H1 (cell line): ENCODE data around the gene PABPN1. TPM values are rescaled to one million over a fixed set of nuclear protein-coding genes. Genes with fewer than 3 reads are reported as not detected.

Experiments
- CTCF ChIA-PET: fragments of 300-600 bp; sonication (Branson Sonifier 250); formaldehyde crosslinking; loops from one replicate; lab custom pipeline; 2021; ENCODE audit not compliant: partially characterized antibody; lab: Charles Lee
- POLR2A ChIA-PET: fragments of 300-600 bp; sonication (Branson Sonifier 250); formaldehyde crosslinking; loops from one replicate; lab custom pipeline; 2021; ENCODE audit warnings: inconsistent platforms; ENCODE audit not compliant: partially characterized antibody; lab: Charles Lee
- DNase-seq, 2 experiments: peaks; one replicate each; pipeline versions ENCODE4 v3.0.0 to v3.0.0-alpha.2; 2010 to 2022; ENCODE audit warnings: low spot score in 2 of 2, low read depth in 1 of 2, mixed read lengths in 1 of 2
- FAIRE-seq: peaks from 2 replicates; lab custom pipeline; 2011; peaks lifted over from hg19 to GRCh38; lab: Jason Lieb, UNC
- H2AFZ ChIP-seq: 2 replicates; pipeline ENCODE4 v1.8.1; 2012; ENCODE audit warnings: low read length, inconsistent platforms
- H2AK5ac ChIP-seq: 2 replicates; pipeline ENCODE4 v1.6.1; 2013; ENCODE audit warnings: low read depth, low read length
- H2BK120ac ChIP-seq: replicated peaks from 2 replicates; pipeline ENCODE3; 2013; ENCODE audit warnings: low read depth, low read length, inconsistent platforms
- H2BK12ac ChIP-seq: 2 replicates; pipeline ENCODE4 v1.6.1; 2013; ENCODE audit warnings: low read depth, low read length
- H2BK15ac ChIP-seq: 2 replicates; pipeline ENCODE4 v1.6.1; 2013; ENCODE audit warnings: low read length
- H2BK20ac ChIP-seq: 2 replicates; pipeline ENCODE4 v1.6.1; 2013; ENCODE audit warnings: low read length
- H2BK5ac ChIP-seq: 2 replicates; pipeline ENCODE4 v1.6.1; 2013; ENCODE audit warnings: low read depth, low read length
- H3K14ac ChIP-seq: 2 replicates; pipeline ENCODE4 v1.6.1; 2013; ENCODE audit warnings: inconsistent platforms; ENCODE audit not compliant: insufficient read length
- H3K18ac ChIP-seq: 2 replicates; pipeline ENCODE4 v1.6.1; 2013; ENCODE audit warnings: low read length; ENCODE audit errors: extremely low read depth
- H3K23ac ChIP-seq: 2 replicates; pipeline ENCODE4 v1.6.1; 2013; ENCODE audit warnings: inconsistent platforms; ENCODE audit not compliant: insufficient read length
- H3K23me2 ChIP-seq: 2 replicates; pipeline ENCODE4 v1.6.1; 2013; ENCODE audit warnings: low read depth, low read length
- H3K27ac ChIP-seq: 2 replicates; pipeline ENCODE4 v1.6.1; 2011; ENCODE audit warnings: low read depth, low read length, inconsistent platforms
- H3K27me3 ChIP-seq, 4 experiments: replicated peaks in 1 of 4; 1 replicate in 1 of 4; 2 replicates in 3 of 4; pipeline versions ENCODE4 v1.6.1 to v1.8.1; 2011 to 2013; ENCODE audit warnings: low read length in 3 of 4, mild to moderate bottlenecking in 3 of 4, inconsistent platforms in 2 of 4, mixed read lengths in 2 of 4, moderate library complexity in 1 of 4; ENCODE audit not compliant: control insufficient read depth in 3 of 4, insufficient read depth in 3 of 4; ENCODE audit errors: extremely low read depth in 1 of 4
- H3K36me3 ChIP-seq, 4 experiments: 2 replicates each; pipeline versions ENCODE4 v1.6.1 to v1.8.1; 2011 to 2013; ENCODE audit warnings: mild to moderate bottlenecking in 4 of 4, low read length in 3 of 4, moderate library complexity in 2 of 4, control low read depth in 1 of 4, inconsistent platforms in 1 of 4; ENCODE audit not compliant: insufficient read depth in 4 of 4, control insufficient read depth in 2 of 4
- H3K4ac ChIP-seq: replicated peaks from 2 replicates; pipeline ENCODE3; 2013; ENCODE audit warnings: low read length, low read depth, mixed read lengths, inconsistent platforms; ENCODE audit not compliant: insufficient read length
- H3K4me1 ChIP-seq, 4 experiments: replicated peaks in 1 of 4; 1 replicate in 1 of 4; 2 replicates in 3 of 4; pipeline versions ENCODE4 v1.6.1 to v1.8.1; 2011 to 2013; ENCODE audit warnings: low read length in 3 of 4, inconsistent platforms in 2 of 4, mixed read lengths in 1 of 4; ENCODE audit not compliant: insufficient read depth in 4 of 4, control insufficient read depth in 3 of 4
- H3K4me2 ChIP-seq, 2 experiments: 2 replicates each; pipeline versions ENCODE4 v1.6.1 to v1.8.1; 2011 to 2013; ENCODE audit warnings: low read depth in 2 of 2, low read length in 2 of 2, control low read depth in 1 of 2, inconsistent platforms in 1 of 2, mild to moderate bottlenecking in 1 of 2; ENCODE audit not compliant: insufficient read depth in 1 of 2
- H3K4me3 ChIP-seq, 4 experiments: fragments of 200-600, 300-600 bp in 1 of 4; sonication (generic), shearing (Covaris generic), sonication (Bioruptor Twin) in 1 of 4; 2 replicates each; pipeline versions ENCODE4 v1.5.1 to v1.8.1; 2011 to 2016; ENCODE audit warnings: low read length in 4 of 4, low read depth in 3 of 4, control low read depth in 2 of 4, inconsistent platforms in 2 of 4, mild to moderate bottlenecking in 2 of 4, mixed read lengths in 1 of 4, moderate library complexity in 1 of 4; ENCODE audit not compliant: insufficient read depth in 2 of 4; ENCODE audit errors: extremely low read depth in 1 of 4
- H3K56ac ChIP-seq: replicated peaks from 2 replicates; pipeline ENCODE3; 2013; ENCODE audit warnings: low read depth, mild to moderate bottlenecking, mixed read lengths, low read length, inconsistent platforms; ENCODE audit not compliant: insufficient read length
- H3K79me1 ChIP-seq: 2 replicates; pipeline ENCODE4 v1.6.1; 2013; ENCODE audit warnings: low read depth, low read length, control low read depth
- H3K79me2 ChIP-seq, 2 experiments: 2 replicates each; pipeline versions ENCODE4 v1.6.1 to v1.8.1; 2012 to 2013; ENCODE audit warnings: low read length in 2 of 2, mild to moderate bottlenecking in 2 of 2, inconsistent platforms in 1 of 2; ENCODE audit not compliant: insufficient read depth in 2 of 2, control insufficient read depth in 1 of 2
- H3K9ac ChIP-seq, 4 experiments: replicated peaks in 1 of 4; 1 replicate in 1 of 4; 2 replicates in 3 of 4; pipeline versions ENCODE4 v1.6.1 to v1.8.1; 2011 to 2013; ENCODE audit warnings: low read depth in 3 of 4, low read length in 3 of 4, control low read depth in 2 of 4, mild to moderate bottlenecking in 2 of 4, moderate library complexity in 2 of 4, inconsistent platforms in 1 of 4; ENCODE audit errors: extremely low read depth in 1 of 4
- H3K9me3 ChIP-seq, 2 experiments: 2 replicates each; pipeline versions ENCODE4 v1.6.1 to v1.8.1; 2012 to 2013; ENCODE audit warnings: mild to moderate bottlenecking in 2 of 2, moderate library complexity in 2 of 2, control low read depth in 1 of 2, inconsistent platforms in 1 of 2, low read depth in 1 of 2, low read length in 1 of 2, mixed read lengths in 1 of 2; ENCODE audit not compliant: insufficient read depth in 2 of 2
- H4K20me1 ChIP-seq, 2 experiments: replicated peaks in 1 of 2; 2 replicates each; pipeline versions ENCODE3 to v1.8.1; 2011 to 2013; ENCODE audit warnings: inconsistent platforms in 2 of 2, low read length in 2 of 2, mild to moderate bottlenecking in 1 of 2; ENCODE audit not compliant: insufficient read depth in 2 of 2, control insufficient read depth in 1 of 2
- H4K5ac ChIP-seq: 2 replicates; pipeline ENCODE4 v1.6.1; 2013; ENCODE audit warnings: low read length, low read depth, mixed read lengths, inconsistent platforms; ENCODE audit not compliant: insufficient read length
- H4K8ac ChIP-seq: 2 replicates; pipeline ENCODE4 v1.8.0; 2013; ENCODE audit warnings: mild to moderate bottlenecking, moderate library complexity, low read length, inconsistent platforms; ENCODE audit not compliant: insufficient read depth; ENCODE audit errors: extremely low read depth
- H4K91ac ChIP-seq: replicated peaks from 2 replicates; pipeline ENCODE3; 2013; ENCODE audit warnings: low read length, mixed read lengths, inconsistent platforms; ENCODE audit not compliant: insufficient read length
- CEBPB ChIP-seq: IDR thresholded peaks from 2 replicates; pipeline ENCODE4 v1.6.1; 2012; ENCODE audit warnings: low read depth, low read length
- EP300 ChIP-seq, 2 experiments: IDR thresholded peaks; 1 replicate in 1 of 2; 2 replicates in 1 of 2; pipeline ENCODE4 v1.6.1; 2011 to 2012; ENCODE audit warnings: low read depth in 2 of 2, low read length in 2 of 2, mild to moderate bottlenecking in 2 of 2, borderline replicate concordance in 1 of 2, inconsistent platforms in 1 of 2, moderate library complexity in 1 of 2
- JUND ChIP-seq: IDR thresholded peaks from 2 replicates; pipeline ENCODE4 v1.6.1; 2011; ENCODE audit warnings: mild to moderate bottlenecking, improper control_type of control experiment, low read length
- RFX5 ChIP-seq: IDR thresholded peaks from 2 replicates; pipeline ENCODE4 v1.6.1; 2011; ENCODE audit warnings: low read depth, low read length, improper control_type of control experiment, borderline replicate concordance
- RXRA ChIP-seq: IDR thresholded peaks from 2 replicates; pipeline ENCODE4 v1.6.1; 2011; ENCODE audit warnings: low read depth, mild to moderate bottlenecking, low read length, moderate library complexity; ENCODE audit not compliant: insufficient read depth
- SP1 ChIP-seq: IDR thresholded peaks from 2 replicates; pipeline ENCODE4 v1.6.1; 2011; ENCODE audit warnings: low read depth, low read length
- SP2 ChIP-seq: IDR thresholded peaks from 2 replicates; pipeline ENCODE4 v1.6.1; 2012; ENCODE audit warnings: mild to moderate bottlenecking, low read length, inconsistent platforms
- WGBS, 2 experiments: shearing (Covaris generic) in 1 of 2; methylation state at CpG; one replicate each; pipeline versions ENCODE4 v1.1.6 to v1.1.7; 2013 to 2015; ENCODE audit warnings: low lambda C conversion rate in 2 of 2, mixed read lengths in 2 of 2, inconsistent platforms in 1 of 2, low coverage in 1 of 2, missing lambda C conversion rate in 1 of 2; ENCODE audit not compliant: insufficient replicate concordance in 2 of 2, insufficient coverage in 1 of 2, insufficient read length in 1 of 2; ENCODE audit errors: extremely low coverage in 1 of 2, missing lambda C conversion rate in 1 of 2; 5-methylcytosine and 5-hydroxymethylcytosine counted together
- polyA plus RNA-seq, 7 experiments: library from polyadenylated mRNA; depleted of rRNA in 3 of 7; stranded (reverse) in 5 of 7; unstranded in 2 of 7; fragments of >200 nt in 5 of 7; fragments of 200-250 nt in 2 of 7; gene quantifications; 1 replicate in 5 of 7; 2 replicates in 1 of 7; 4 replicates in 1 of 7; pipeline versions ENCODE4 v1.2.1 to v1.2.3, GENCODE V29; 2011 to 2013; ENCODE audit warnings: missing spikeins in 2 of 7, mixed read lengths in 2 of 7
- total RNA-seq: library from RNA; stranded (reverse); fragmentation: NEBNext Ultra II Directional; extraction: Animal tissue kit (Norgen Biotek cat#: 25700); gene quantifications from 2 replicates; pipeline ENCODE4 v1.2.1, GENCODE V29; 2021
- TF ChIP-seq, protein P1 (sequence below): IDR thresholded peaks from 2 replicates; pipeline ENCODE4 v1.6.1; 2011; ENCODE audit warnings: low read length, improper control_type of control experiment

PABPN1 gene
- total and polyA plus RNA-seq, 2 of the 8 experiments (the other 6 are each of a cell fraction or from before 2014, with no cell fraction given): 300 to 331 TPM

DNA sequence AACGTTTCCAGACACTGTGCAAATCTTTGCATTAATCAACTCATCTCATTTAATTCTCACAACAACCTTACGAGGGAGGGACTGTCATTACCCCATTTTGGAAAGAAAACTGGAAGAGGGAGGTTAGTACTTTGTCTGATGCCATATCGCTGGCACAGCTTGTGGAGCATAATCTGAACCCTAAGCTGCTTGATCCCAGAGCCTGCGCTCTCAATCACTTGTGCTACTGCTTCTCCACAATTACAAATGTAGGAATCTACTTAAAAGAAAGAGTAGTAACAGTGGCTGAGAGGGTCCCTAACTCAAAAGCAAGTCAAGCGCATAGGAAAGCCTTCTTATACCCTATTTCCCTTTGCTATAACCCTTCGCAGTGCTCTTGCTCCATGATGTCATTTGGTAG lies 40.5 kb downstream of the PABPN1 start:
- Histone ChIP-seq H3K36me3 (peaks cover 0 to 18% (median 10%) of the 10 kb centered on the region in 4 experiments; a peak in 4 of 8 replicates), H4K20me1 (peaks cover 8 to 13% of the 10 kb centered on the region in 2 experiments), H3K4me1 (peaks cover 0 to 17% (median 12%) of the 10 kb centered on the region in 4 experiments; a peak in 5 of 7 replicates), H3K14ac (no peak overlapping the region), H4K8ac (no peak overlapping the region), H3K27me3 (no peaks in the 10 kb centered on the region; a peak in 1 of 7 replicates), H4K91ac (no peak overlapping the region), H3K23ac (no peak overlapping the region), H3K56ac (no peak overlapping the region), H3K23me2 (peaks cover 19% of the 10 kb centered on the region; the same call in 1 of the 2 replicates), H3K27ac (no peak overlapping the region), H3K79me1 (no peaks in the 10 kb centered on the region), H2BK120ac (no peak overlapping the region), H3K4me2 (no peak overlapping the region; a peak in 1 of 4 replicates), H2BK20ac (no peak overlapping the region), H2AFZ (no peak overlapping the region), H2BK5ac (no peak overlapping the region), H3K9ac (no peak overlapping the region), H3K79me2 (no peaks in the 10 kb centered on the region), H2AK5ac (no peak overlapping the region), H3K4me3 (no peak overlapping the region), H3K4ac (no peak overlapping the region), H3K9me3 (no peaks in the 10 kb centered on the region), H2BK15ac (no peak overlapping the region), H3K18ac (no peak overlapping the region), H2BK12ac (no peak overlapping the region), H4K5ac (no peak overlapping the region)
- CTCF ChIA-PET: interaction anchor here (0.8 to 20.9 kb wide), 12 partner anchors 9 to 241 kb away, joined by 3 to 333 read pairs (median 10); partner anchors contain the start of genes BCL2L2, CMTM5, IL25 and PPP1R3E
- 89% methylated on average over 6 of the region's 6 CpGs; no CpG with 5 or more reads in 1 of the 2 experiments for WGBS, 2 experiments
- POLR2A ChIA-PET: interaction anchor here (0.8 to 7.1 kb wide), 4 partner anchors 10 to 40 kb away, joined by 3 to 73 read pairs (median 26); partner anchors contain the start of genes PABPN1 and SLC22A17
- TF ChIP-seq CEBPB (no peak), EP300 (IDR thresholded peaks at IDR 0.05; ENCODE audit: borderline replicate concordance in 1 of 2, low read depth in 2 of 2, low read length in 2 of 2) (no peak), RXRA (no peak), SP1 (no peak), SP2 (no peak), JUND (no peak), RFX5 (no peak)
- TF ChIP-seq, protein P1, sequence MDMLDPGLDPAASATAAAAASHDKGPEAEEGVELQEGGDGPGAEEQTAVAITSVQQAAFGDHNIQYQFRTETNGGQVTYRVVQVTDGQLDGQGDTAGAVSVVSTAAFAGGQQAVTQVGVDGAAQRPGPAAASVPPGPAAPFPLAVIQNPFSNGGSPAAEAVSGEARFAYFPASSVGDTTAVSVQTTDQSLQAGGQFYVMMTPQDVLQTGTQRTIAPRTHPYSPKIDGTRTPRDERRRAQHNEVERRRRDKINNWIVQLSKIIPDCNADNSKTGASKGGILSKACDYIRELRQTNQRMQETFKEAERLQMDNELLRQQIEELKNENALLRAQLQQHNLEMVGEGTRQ: no peak
- no peak for FAIRE-seq
- DNase-seq: no peak
